Nucleus accumbens (tissue), 56 donors: ENCODE measurements around the gene MCFD2.

Experiments used
- DNase-seq, 56 donors: peaks; one replicate each; lab custom pipeline; 2025; lab: John Stamatoyannopoulos, UW

The MCFD2 gene

DNA sequence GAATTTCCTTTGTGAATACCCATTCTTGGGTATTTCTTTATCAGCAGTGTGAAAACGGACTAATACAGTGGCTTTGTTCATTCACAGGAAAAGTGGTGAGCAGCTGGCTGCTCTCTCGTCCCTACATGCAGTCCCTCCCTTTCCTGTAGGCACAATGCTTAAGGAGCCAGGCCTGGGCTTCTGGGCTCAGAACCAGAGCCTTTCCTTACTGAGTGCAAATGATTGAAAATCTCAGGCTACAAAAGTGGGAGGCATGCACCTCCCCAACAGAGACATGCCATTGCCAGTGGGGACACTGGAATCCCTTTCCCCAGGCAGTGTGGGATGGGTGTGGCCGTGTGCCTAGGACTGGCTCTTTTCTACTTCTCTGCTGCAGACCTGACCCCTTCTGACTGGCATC lies 61.3 kb downstream of the MCFD2 start:
- no peak for DNase-seq

DNA sequence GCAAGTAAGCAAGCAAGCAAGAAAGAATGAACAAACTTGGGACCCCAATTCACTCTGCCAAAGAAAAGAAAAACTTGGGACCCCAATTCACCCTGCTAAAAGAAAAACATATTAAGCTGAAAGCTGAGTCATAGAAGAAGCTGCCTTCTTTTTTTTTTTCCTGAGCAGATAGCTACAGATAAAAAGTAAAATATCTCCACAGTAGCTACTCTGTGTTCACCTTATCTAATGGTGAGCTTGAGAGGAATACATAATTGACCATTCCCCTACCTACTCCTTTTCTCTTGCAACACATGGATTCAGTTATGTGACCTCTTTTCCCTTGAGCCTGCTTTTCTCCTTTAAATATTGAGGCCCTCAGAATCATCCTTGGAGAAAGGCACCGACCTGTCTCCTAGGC lies 63.0 kb downstream of the MCFD2 start:
- no peak for DNase-seq

DNA sequence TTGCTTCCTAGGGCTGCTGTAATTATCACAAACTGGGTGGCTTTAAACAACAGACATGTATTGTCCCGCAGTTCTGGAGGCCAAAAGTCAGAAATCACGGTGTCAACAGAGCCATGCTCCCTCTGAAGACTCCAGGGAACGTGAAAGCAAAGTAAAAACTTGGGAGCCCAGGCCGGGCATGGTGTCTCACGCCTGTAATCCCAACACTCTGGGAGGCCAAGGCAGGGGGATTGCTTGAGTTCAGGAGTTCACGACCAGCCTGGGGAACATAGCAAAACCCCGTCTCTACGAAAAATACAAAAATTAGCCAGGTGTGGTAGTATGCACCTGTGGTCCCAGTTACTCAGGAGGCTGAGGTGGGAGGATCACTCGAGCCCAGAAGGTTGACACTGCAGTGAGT lies 63.5 kb downstream of the MCFD2 start:
- no peak for DNase-seq
